GM12872 (cell line): Measurements from ENCODE around the gene AMDHD2.

ENCODE experiments used
- TF ChIP-seq, protein P1 (sequence below): IDR thresholded peaks from 3 replicates; pipeline ENCODE4 v1.5.1; 2011; ENCODE audit warnings: low read depth, mild to moderate bottlenecking, low read length, moderate library complexity; ENCODE audit not compliant: insufficient read depth

AMDHD2 gene

DNA sequence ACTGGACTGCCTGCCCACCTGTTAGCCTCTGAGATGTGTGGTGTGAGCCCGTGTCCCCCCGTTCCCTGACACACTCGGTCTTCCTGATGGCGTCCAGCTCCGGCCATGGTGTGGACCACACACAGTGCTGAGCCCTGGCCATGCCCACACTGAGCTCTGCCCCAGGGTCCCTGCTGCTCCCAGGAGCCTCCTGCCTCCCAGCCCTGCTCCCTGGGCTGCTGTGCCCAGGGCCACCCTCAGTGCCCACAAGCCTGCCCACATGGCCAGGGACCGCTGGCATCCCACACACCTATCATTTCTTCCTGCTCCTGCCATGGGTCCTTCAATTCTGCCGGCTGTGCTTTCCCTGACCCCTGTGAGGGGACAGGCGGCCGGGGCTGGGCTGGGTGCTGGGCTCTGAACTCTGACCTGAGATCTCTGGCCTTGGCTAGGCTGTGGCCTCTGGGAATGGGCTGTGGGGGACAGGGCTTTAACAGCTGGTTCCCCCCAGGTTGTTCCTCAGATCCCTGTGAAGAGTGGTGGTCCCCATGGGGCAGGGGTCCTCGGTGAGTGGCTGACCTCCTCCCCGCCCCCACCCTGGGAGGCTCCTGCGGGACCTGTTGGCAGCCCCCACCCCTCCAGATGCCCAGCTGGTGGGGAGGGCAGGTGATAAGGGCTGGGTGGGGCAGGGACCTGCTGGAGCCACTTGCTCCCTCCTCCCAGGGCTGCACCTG lies 7.1 kb downstream of the AMDHD2 start:
- TF ChIP-seq, protein P1, sequence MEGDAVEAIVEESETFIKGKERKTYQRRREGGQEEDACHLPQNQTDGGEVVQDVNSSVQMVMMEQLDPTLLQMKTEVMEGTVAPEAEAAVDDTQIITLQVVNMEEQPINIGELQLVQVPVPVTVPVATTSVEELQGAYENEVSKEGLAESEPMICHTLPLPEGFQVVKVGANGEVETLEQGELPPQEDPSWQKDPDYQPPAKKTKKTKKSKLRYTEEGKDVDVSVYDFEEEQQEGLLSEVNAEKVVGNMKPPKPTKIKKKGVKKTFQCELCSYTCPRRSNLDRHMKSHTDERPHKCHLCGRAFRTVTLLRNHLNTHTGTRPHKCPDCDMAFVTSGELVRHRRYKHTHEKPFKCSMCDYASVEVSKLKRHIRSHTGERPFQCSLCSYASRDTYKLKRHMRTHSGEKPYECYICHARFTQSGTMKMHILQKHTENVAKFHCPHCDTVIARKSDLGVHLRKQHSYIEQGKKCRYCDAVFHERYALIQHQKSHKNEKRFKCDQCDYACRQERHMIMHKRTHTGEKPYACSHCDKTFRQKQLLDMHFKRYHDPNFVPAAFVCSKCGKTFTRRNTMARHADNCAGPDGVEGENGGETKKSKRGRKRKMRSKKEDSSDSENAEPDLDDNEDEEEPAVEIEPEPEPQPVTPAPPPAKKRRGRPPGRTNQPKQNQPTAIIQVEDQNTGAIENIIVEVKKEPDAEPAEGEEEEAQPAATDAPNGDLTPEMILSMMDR, result no peak

DNA sequence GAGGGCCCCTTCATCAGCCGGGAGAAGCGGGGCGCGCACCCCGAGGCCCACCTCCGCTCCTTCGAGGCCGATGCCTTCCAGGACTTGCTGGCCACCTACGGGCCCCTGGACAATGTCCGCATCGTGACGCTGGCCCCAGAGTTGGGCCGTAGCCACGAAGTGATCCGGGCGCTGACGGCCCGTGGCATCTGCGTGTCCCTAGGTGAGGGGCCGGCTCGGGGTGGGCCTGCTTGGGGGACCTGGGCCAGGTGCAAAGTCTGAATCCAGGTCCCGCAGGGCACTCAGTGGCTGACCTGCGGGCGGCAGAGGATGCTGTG lies 7.6 kb downstream of the AMDHD2 start:
- TF ChIP-seq, protein P1, result no peak

DNA sequence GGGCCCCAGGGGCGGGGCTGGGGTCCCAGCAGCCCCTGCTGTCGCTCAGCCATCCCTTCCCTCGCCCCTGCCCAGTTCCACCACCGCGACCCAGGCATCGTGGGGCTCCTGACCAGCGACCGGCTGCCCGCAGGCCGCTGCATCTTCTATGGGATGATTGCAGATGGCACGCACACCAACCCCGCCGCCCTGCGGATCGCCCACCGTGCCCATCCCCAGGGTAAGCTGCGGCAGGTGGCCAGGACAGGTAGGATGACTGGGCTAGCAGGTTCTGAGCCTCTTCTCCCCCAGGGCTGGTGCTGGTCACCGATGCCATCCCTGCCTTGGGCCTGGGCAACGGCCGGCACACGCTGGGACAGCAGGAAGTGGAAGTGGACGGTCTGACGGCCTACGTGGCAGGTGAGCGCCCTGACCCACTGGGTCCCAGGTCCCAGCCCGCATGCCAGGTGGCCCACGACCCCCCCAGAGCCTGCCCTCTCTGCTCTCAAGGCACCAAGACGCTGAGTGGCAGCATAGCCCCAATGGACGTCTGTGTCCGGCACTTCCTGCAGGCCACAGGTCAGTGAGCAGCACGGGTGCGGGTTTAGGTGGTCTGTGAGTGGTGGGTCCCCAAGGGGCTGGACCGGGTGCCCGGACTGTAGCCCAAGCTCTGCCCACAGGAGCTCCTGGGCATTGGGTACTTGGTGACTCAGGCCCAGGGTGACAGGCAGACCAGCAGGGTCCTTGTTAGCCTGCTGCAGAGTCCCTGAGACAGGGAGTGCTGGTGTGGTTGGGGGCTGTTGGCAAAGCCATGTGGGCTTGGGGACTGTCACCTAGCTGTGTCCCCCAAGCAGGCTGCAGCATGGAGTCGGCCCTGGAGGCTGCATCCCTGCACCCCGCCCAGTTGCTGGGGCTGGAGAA lies 8.2 kb downstream of the AMDHD2 start:
- TF ChIP-seq, protein P1, result no peak

DNA sequence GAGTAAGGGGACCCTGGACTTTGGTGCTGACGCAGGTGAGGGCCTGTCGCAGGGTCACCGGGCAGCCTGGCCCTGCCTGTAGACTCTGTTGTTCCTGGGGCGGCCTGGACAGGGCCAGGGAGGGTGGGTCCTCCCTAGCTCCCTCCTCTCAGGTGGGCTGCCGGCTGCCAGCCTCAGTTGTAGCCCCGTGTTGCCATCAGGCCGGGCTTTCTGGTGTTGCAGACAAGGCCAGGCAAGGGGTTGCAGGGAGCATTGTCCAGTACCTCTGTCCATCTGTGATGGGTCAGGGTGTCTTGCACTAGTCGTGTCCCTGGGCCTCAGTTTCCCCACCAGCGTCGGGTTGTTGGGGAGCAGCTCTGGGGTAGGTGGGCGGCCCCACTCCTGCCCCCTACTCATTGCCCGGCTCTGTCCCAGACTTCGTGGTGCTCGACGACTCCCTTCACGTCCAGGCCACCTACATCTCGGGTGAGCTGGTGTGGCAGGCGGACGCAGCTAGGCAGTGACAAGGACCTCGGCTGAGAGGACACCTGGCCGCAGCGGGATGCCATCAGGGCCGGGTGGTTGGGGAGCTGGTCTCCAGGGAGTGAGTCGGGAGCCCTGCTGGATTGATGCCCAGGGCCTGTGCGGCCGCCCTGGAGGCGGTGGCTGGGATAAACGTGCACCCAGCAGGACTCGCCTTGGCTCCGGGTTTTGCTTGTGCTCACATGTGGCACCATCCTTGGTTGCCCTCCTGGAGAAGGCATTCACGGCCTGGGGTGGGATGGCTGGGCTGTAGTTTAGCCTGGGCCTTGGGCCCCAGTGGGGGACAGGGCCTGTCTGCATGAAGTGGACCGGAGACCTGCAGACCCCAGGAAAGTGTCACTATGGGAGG lies 9.1 kb downstream of the AMDHD2 start:
- TF ChIP-seq, protein P1, result no peak

DNA sequence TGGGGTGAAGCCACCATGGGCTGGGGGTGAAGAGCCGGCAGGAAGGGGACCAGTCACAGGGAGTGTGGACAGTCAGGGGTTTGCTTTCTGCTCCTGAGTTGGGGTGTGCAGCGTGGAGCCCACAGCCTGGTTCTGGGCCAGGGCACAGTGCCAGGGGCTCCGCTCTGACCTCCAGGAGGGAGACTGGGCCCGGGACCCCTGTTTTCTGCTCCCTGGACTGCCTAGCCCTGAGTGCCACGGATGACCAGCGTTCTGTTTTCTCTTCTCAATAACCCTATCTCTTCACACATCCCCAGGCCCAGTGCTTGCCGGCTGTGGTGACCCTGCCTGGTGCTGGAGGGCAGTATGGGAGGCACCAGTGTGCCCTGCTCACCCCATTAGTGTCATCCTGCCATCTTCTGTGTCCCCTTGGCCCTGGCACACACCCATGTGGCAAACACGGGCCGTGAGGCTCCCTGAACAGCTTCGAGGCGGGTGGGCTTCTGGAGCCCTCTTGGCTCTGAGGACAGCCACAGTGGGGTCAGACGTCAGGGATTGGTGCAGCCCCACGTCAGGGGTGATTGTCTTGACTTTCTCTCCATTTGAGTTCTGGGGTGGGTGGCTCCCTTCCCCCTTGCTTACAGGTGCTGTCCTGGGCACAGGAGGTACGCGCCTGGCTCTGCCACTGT lies 9.9 kb downstream of the AMDHD2 start:
- TF ChIP-seq, protein P1, result no peak

DNA sequence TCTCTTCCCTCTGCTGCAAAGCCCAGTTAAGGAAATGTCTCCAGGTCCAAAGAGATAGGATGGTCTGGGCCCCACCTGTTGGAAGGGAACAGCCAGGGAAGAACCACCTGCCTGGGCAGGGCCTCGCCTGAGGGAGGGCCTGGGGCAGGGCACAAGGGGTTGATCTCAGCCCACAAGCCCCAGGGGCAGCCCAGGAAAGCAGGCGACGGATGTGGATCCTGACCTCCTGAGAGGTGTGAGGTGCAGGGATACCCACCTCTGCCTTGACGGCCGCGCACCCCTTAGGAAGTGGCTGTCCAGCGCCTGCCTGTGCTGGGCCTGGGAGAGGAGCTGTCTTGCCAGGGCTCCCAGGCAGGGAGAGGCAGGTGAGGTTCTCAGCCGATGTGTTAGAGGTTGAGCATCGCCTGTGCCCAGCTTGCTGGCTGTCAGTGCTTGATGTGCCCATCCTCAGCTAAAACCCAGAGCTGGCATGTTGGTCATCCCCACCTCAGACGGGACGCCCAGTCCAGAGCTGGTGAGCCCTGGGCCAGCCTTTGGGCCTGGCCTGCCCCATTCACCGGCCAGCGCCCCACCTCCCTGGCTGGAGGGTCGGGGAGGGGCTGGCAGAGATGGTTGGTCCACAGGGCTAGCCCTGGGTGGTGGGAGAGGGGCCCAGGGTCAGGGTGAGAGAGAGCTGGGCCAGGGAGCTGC lies 10.6 kb downstream of the AMDHD2 start:
- TF ChIP-seq, protein P1, result no peak
